GM12872 (cell line): ENCODE results near the gene AACS.

Source experiments
- TF ChIP-seq, protein P1 (sequence below): IDR thresholded peaks from 3 replicates; pipeline ENCODE4 v1.5.1; 2011; ENCODE audit warnings: low read depth, mild to moderate bottlenecking, low read length, moderate library complexity; ENCODE audit not compliant: insufficient read depth

AACS gene

GRCh38 chr12:125049093-125049458 lies 16.2 kb upstream of the AACS start:
- TF ChIP-seq, protein P1, sequence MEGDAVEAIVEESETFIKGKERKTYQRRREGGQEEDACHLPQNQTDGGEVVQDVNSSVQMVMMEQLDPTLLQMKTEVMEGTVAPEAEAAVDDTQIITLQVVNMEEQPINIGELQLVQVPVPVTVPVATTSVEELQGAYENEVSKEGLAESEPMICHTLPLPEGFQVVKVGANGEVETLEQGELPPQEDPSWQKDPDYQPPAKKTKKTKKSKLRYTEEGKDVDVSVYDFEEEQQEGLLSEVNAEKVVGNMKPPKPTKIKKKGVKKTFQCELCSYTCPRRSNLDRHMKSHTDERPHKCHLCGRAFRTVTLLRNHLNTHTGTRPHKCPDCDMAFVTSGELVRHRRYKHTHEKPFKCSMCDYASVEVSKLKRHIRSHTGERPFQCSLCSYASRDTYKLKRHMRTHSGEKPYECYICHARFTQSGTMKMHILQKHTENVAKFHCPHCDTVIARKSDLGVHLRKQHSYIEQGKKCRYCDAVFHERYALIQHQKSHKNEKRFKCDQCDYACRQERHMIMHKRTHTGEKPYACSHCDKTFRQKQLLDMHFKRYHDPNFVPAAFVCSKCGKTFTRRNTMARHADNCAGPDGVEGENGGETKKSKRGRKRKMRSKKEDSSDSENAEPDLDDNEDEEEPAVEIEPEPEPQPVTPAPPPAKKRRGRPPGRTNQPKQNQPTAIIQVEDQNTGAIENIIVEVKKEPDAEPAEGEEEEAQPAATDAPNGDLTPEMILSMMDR, result no peak

DNA sequence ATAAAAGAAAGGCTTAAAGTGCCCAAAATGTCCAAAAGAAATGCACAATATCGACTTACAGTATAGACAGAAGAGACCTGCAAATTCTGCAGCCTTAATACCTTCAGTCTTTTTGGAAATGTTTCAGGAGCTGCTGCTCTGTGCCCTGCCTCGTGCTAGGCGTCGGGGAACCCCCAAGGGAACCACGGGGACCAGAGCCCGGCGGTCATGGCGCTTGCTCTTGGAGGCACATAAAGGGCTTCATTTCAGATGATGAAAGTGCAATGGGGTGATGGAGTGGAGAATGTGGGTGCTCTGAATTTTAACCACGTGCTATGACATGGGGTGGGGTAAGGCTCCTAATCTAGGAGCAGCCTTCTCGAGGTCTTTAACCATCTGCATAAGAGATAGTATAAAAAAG lies 14.8 kb upstream of the AACS start:
- TF ChIP-seq, protein P1, result no peak

GRCh38 chr12:125050868-125051267 lies 14.4 kb upstream of the AACS start:
- TF ChIP-seq, protein P1, result no peak

DNA sequence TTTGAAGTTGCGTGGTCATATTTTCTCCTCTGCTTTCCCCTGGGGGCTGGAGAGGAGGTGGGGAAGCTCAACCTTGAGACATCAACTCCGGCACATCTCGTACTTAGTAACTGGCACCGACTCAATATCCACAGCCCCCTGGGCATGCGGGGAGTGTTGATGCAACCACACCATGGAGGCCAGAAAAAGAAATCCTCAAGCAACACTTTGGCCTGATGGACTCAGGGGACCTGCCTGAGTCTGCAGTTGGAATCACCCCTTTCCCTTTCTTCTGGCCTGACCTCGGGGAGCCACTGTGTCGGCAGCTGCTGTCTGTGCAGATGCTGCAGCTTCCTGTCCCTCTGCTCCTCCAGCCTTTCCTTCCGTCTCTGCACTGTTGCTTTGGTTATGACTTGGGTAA lies 11.4 kb upstream of the AACS start:
- TF ChIP-seq, protein P1, result no peak

- TF ChIP-seq, protein P1, result no peak
These were observed 9.6 kb upstream of the AACS start for GRCh38 chr12:125055591-125055990.

- TF ChIP-seq, protein P1, result no peak
These were observed 8.9 kb upstream of the AACS start for GRCh38 chr12:125056306-125056705.

- TF ChIP-seq, protein P1, result no peak
These were observed 7.5 kb upstream of the AACS start for GRCh38 chr12:125057708-125058107.

GRCh38 chr12:125061229-125061628 lies 4.0 kb upstream of the AACS start:
- TF ChIP-seq, protein P1, result no peak
